ENCODE data around the gene ZNF646.

The ZNF646 gene

GRCh38 chr16:31071861-31072260 is 2.4 kb upstream of the ZNF646 start:
- no peak for DNase-seq (ENCODE audit: low read depth)
- TF ChIP-seq POLR2A (IDR thresholded peaks at IDR 0.05; ENCODE audit: extremely low read depth, insufficient read length) (no peak), CTCF (IDR thresholded peaks at IDR 0.05; ENCODE audit: low read depth, low read length) (no peak), MAX (IDR thresholded peaks at IDR 0.05; ENCODE audit: low read depth, low read length) (no peak), MYC (IDR thresholded peaks at IDR 0.05; ENCODE audit: low read depth, low read length) (no peak)
- peak overlapping the region; percentile 87 for H3K4me3 ChIP-seq (ENCODE audit: low read depth, low read length)

GRCh38 chr16:31072540-31073141 is 1.6 kb upstream of the ZNF646 start:
- DNase-seq (ENCODE audit: low read depth): peak; percentile 63
- no peak for TF ChIP-seq MYC (IDR thresholded peaks at IDR 0.05; ENCODE audit: low read depth, low read length)
- no peak for TF ChIP-seq POLR2A (IDR thresholded peaks at IDR 0.05; ENCODE audit: extremely low read depth, insufficient read length)
- TF ChIP-seq MAX (IDR thresholded peaks at IDR 0.05; ENCODE audit: low read depth, low read length): no peak
- TF ChIP-seq CTCF (IDR thresholded peaks at IDR 0.05; ENCODE audit: low read depth, low read length): no peak
- peak overlapping the region; percentile 87 for H3K4me3 ChIP-seq (ENCODE audit: low read depth, low read length)

GRCh38 chr16:31073142-31073969 is 866 bp upstream of the ZNF646 start:
- H3K4me3 ChIP-seq (ENCODE audit: low read depth, low read length): peak overlapping the region; percentile 87
- TF ChIP-seq POLR2A (IDR thresholded peaks at IDR 0.05; ENCODE audit: extremely low read depth, insufficient read length): no peak
- TF ChIP-seq MYC (IDR thresholded peaks at IDR 0.05; ENCODE audit: low read depth, low read length): no peak; the same call in none of the 2 replicates
- no peak; the same call in 1 of the 2 replicates for TF ChIP-seq MAX (IDR thresholded peaks at IDR 0.05; ENCODE audit: low read depth, low read length)
- TF ChIP-seq CTCF (IDR thresholded peaks at IDR 0.05; ENCODE audit: low read depth, low read length): no peak
- peak; percentile 94 for DNase-seq (ENCODE audit: low read depth)

- TF ChIP-seq CTCF (IDR thresholded peaks at IDR 0.05; ENCODE audit: low read depth, low read length): no peak
- TF ChIP-seq MAX (IDR thresholded peaks at IDR 0.05; ENCODE audit: low read depth, low read length): no peak; the same call in 1 of the 2 replicates
- TF ChIP-seq MYC (IDR thresholded peaks at IDR 0.05; ENCODE audit: low read depth, low read length): peak; percentile 28
- no peak for TF ChIP-seq POLR2A (IDR thresholded peaks at IDR 0.05; ENCODE audit: extremely low read depth, insufficient read length)
Measured at GRCh38 chr16:31074814-31075183, 577 bp downstream of the ZNF646 start.

GRCh38 chr16:31076319-31076718 is 2.1 kb downstream of the ZNF646 start:
- no peak overlapping the region for H3K4me3 ChIP-seq (ENCODE audit: low read depth, low read length)
- TF ChIP-seq MAX (IDR thresholded peaks at IDR 0.05; ENCODE audit: low read depth, low read length) (no peak), POLR2A (IDR thresholded peaks at IDR 0.05; ENCODE audit: extremely low read depth, insufficient read length) (no peak), CTCF (IDR thresholded peaks at IDR 0.05; ENCODE audit: low read depth, low read length) (no peak), MYC (IDR thresholded peaks at IDR 0.05; ENCODE audit: low read depth, low read length) (no peak)
- no peak for DNase-seq (ENCODE audit: low read depth)

More at GRCh38 chr16:31074814-31075183, 577 bp downstream of the ZNF646 start:
- H3K4me3 ChIP-seq (ENCODE audit: low read depth, low read length): peak overlapping the region; percentile 87
- DNase-seq (ENCODE audit: low read depth): no peak
